ENCODE results near the gene CDK15.

Gene CDK15

GRCh38 chr2:201942531-201942930 lies 136.2 kb downstream of the CDK15 start:
- H3K4me3 ChIP-seq (ENCODE audit: low read depth, low read length), result no peak overlapping the region
- H3K27me3 ChIP-seq (ENCODE audit: control insufficient read depth, insufficient read depth, low read length), result no peaks in the 10 kb centered on the region; the same call in 1 of the 2 replicates
- no peak overlapping the region for H3K9ac ChIP-seq (ENCODE audit: low read length)
- peaks cover 33% of the 10 kb centered on the region for H3K4me1 ChIP-seq (ENCODE audit: control insufficient read depth, insufficient read depth, low read length)
- no peaks in the 10 kb centered on the region for H3K36me3 ChIP-seq (ENCODE audit: control insufficient read depth, insufficient read depth, low read length)
- H3K27ac ChIP-seq (ENCODE audit: low read depth, low read length), result no peak overlapping the region
- H3K9me3 ChIP-seq (ENCODE audit: control insufficient read depth, insufficient read depth, low read depth, low read length), result no peaks in the 10 kb centered on the region

All from HUES6 (cell line).